Motor neuron (in vitro differentiated cells): Measurements from ENCODE around the gene UST. TPM values are rescaled to one million over a fixed set of nuclear protein-coding genes. Genes with fewer than 3 reads are reported as not detected.

ENCODE experiments used
- ATAC-seq, 8 experiments: fragments of 200-7000 bp; cut with Tn5 transposase; replicated peaks in 6 of 8; 2 replicates each; pipeline ENCODE4 v1.8.0; 2021; ENCODE audit warnings: mild to moderate bottlenecking in 8 of 8, moderate library complexity in 8 of 8
- H3K27ac ChIP-seq, 2 donors: fragments of 250-450 bp; sonication (Bioruptor Pico); 2 replicates each; pipeline ENCODE4 v1.9.0; 2021; ENCODE audit warnings: antibody characterized with exemption in 2 of 2, mild to moderate bottlenecking in 2 of 2, moderate library complexity in 1 of 2
- H3K4me1 ChIP-seq, 2 donors: fragments of 250-450 bp; sonication (Bioruptor Pico); replicated peaks in 1 of 2; 2 replicates each; pipeline ENCODE4 v1.6.1; 2021; ENCODE audit warnings: antibody characterized with exemption in 2 of 2, mild to moderate bottlenecking in 2 of 2, moderate library complexity in 1 of 2
- H3K4me3 ChIP-seq, 5 donors: fragments of 250-450 bp; sonication (Bioruptor Pico); 2 replicates each; pipeline ENCODE4 v1.9.0; 2021; ENCODE audit warnings: antibody characterized with exemption in 5 of 5, mild to moderate bottlenecking in 5 of 5, moderate library complexity in 4 of 5
- WGBS, 10 experiments: fragments of 450-650 bp; shearing (Covaris generic); methylation state at CpG; one replicate each; pipeline ENCODE4 v1.0.0; 2022; 5-methylcytosine and 5-hydroxymethylcytosine counted together
- in situ Hi-C, 9 experiments: fragments of 400-800 bp; cut with MboI; loops; one replicate each; pipeline ENCODE4 v1.15.0; 2021; ENCODE audit warnings: low sequenced_read_pairs in 9 of 9, low pct_unique_long_range_greater_than_20kb in 2 of 9; ENCODE audit not compliant: unreplicated experiment in 9 of 9
- total RNA-seq, 8 experiments: library from RNA; unstranded; fragments of 300-600 nt; gene quantifications; 2 replicates each; pipeline versions ENCODE4 v1.2.3 to v1.2.4, GENCODE V29; 2022

UST gene, protein sequence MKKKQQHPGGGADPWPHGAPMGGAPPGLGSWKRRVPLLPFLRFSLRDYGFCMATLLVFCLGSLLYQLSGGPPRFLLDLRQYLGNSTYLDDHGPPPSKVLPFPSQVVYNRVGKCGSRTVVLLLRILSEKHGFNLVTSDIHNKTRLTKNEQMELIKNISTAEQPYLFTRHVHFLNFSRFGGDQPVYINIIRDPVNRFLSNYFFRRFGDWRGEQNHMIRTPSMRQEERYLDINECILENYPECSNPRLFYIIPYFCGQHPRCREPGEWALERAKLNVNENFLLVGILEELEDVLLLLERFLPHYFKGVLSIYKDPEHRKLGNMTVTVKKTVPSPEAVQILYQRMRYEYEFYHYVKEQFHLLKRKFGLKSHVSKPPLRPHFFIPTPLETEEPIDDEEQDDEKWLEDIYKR
- 10 to 100 TPM in 2 of 8 experiments, 1 to 10 TPM in 6; 5.2 to 22.9 (median 7.8) TPM for total RNA-seq

DNA sequence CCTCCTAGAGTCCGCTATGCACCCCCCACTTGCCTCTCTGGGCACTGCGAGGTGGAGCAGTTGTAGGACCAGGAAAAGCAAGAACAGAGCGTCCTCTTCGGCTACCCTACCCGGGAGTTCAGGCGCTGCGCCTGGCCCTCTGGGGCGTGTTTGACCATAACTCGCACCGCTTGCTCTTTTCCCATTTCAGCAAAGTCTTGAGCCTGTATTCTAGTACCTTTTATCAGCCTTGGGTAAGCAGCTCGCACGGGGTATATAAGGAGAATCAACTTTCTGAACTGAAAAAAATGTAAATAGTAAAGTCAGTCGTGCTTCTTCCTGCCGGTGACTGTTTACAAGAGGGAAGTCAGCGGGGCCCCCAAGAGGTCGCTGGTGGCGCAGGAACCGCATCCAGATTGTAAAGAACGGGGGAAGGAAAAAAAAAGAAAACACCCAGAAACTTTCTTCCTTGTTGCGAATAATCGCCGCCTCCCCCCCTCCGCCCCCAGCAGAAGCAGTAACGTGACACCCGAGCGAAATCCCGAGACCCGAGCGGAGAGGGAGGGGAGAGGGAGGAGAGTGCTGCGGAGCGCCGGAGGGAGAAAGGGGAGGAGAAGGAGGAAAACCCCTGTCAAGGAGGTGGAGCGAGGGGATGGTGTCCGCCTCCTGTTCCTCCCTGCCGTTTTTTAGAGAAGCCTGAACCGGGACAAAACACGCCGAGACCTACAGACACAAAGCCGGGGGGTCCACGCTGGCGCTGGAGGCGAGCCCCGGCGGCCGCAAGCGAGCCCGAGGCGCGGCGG lies at the start of gene UST:
TSS of gene UST (plus strand) at position 668 of the 782 bp plus-strand sequence. CDS start 401 bp downstream, outside the sequence.
- WGBS, 10 experiments = 0 to 7% (median 3%) methylated on average over 1 to 24 of the region's 50 CpGs
- Histone ChIP-seq H3K4me1 (peaks cover 5 to 6% of the 10 kb centered on the region in 2 donors), H3K4me3 (peak within 1 kb of the TSS; percentile 61 to 82 (median 77)), H3K27ac (peak within 1 kb of the TSS in 1 of 2 donors; percentile 63)
- peak; percentile 58 to 86 (median 64) for ATAC-seq
- in situ Hi-C loops = loop anchor here in 4 of 9 experiments (5.0 to 25.0 kb wide), 5 partner anchors 159 to 216 kb away; no protein-coding TSS in a partner anchor

DNA sequence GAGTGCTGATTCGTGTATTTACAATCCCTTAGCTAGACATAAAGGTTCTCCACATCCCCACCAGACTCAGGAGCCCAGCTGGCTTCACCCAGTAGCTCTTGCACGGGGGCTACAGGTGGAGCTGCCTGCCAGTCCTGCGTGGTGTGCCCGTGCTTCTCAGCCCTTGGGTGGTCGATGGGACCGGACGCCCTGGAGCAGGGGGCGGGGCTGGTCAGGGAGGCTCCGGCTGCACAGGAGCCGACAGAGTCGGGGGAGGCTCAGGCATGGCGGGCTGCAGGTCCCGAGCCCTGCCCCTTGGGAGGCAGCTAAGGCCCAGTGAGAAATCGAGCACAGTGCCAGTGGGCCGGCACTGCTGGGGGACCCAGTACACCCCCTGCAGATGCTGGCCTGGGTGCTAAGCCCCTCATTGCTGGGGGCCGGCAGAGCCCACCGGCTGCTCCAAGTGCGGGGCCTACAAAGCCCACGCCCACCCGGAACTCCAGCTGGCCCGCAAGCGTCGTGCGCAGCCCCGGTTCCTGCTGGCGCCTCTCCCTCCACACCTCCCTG lies 48.9 kb upstream of the UST start:
- H3K27ac ChIP-seq = no peak overlapping the region
- WGBS, 10 experiments = 80 to 100% (median 93%) methylated on average over 1 to 3 of the region's 26 CpGs; no CpG with 5 or more reads in 5 of the 10 experiments
- H3K4me3 ChIP-seq = no peak overlapping the region
- no peaks in the 10 kb centered on the region for H3K4me1 ChIP-seq
- no peak for ATAC-seq
- in situ Hi-C loops = no loop called here

DNA sequence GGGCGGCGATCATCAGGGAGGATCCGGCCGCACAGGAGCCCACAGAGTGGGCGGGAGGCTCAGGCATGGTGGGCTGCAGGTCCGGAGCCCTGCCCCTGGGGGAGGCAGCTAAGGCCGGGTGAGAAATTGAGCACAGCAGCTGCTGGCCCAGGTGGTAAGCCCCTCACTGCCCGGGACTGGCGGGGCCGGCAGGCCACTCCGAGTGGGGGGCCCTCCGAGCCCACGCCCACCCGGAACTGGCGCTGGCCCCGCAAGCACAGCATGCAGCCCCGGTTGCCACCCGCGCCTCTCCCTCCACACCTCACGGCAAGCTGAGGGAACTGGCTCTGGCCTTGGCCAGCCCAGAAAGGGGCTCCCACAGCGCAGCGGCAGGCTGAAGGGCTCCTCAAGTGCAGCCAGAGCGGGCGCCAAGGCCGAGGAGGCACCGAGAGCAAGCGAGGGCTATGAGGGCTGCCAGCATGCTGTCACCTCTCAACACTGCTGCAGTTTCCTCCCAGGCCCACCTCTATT lies 48.1 kb upstream of the UST start:
- 100% methylated on average over 1 to 2 of the region's 27 CpGs; no CpG with 5 or more reads in 8 of the 10 experiments for WGBS, 10 experiments
- H3K27ac ChIP-seq = no peak overlapping the region
- H3K4me1 ChIP-seq = peaks cover 0 to 5% of the 10 kb centered on the region in 2 donors
- no peak overlapping the region for H3K4me3 ChIP-seq
- in situ Hi-C loops = no loop called here
- ATAC-seq = no peak

DNA sequence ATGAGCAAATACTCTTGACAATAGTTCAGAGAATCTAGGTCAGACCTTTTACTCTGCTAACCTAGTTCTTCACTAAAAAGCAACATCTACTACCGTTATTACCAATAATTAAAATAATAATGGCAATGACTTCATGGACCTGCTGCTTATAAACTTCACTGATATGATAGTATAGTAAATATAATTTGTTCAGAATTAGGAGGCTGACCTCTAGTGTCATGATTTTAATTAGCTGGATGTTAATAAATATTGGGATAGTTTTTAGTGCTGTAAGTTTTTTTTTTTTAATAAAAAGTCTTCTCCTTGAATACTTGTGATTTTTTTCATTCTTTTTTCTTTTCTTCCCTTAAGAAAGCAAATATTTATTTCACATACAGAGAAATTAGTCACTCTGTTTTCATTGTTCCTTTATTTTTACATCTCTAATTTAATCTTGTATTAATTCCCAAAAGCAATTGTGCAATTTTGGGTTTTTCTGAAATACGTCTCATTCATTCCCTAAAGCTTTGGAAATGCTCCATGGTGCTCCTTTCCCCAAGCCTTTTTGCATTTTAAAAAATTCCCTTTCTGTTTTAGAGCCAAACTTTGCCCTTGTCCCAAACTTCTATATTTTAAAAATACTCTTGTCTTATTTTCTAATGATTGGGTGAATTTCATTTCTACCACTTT lies 46.6 kb upstream of the UST start:
- peak in 1 of 8 experiments; percentile 15 for ATAC-seq
- in situ Hi-C loops = no loop called here
- H3K27ac ChIP-seq = no peak overlapping the region
- H3K4me1 ChIP-seq = peaks cover 0 to 11% of the 10 kb centered on the region in 2 donors
- WGBS, 10 experiments = 0 to 100% (median 82%) methylated on average over 1 to 2 of the region's 2 CpGs
- no peak overlapping the region for H3K4me3 ChIP-seq

DNA sequence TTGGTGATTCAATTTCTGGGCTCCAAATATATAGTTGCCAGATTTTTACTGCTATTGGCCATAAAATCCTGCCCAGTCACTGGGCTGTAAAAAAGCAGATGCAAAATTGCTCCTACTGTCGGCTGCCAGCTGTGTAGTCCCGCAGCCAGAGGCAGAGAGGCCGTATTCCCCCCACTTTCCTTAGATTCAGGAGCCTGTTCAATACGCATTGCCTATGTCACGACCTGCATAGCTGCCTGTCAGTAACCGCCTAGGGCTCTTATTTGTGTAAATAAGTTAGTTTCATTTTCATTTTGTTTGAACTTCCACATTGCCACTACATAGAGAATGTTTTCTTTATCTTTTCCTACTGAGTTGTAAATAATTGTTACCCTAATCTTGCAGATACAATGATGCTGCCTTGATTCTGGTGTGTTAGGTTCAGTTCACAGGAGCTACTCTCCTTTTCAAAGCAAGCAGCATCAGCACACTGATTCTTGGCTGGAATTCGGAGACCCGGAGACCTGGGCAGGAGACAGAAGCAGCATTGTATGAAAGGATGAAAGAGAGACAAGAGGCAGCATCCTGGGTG lies 46.0 kb upstream of the UST start:
- WGBS, 10 experiments = 0 to 64% (median 41%) methylated on average over 2 to 8 of the region's 8 CpGs
- ATAC-seq = peak in 6 of 8 experiments; percentile 41 to 97 (median 76)
- Histone ChIP-seq H3K4me1 (peaks cover 0 to 11% of the 10 kb centered on the region in 2 donors), H3K4me3 (no peak overlapping the region), H3K27ac (no peak overlapping the region)
- in situ Hi-C loops = no loop called here

DNA sequence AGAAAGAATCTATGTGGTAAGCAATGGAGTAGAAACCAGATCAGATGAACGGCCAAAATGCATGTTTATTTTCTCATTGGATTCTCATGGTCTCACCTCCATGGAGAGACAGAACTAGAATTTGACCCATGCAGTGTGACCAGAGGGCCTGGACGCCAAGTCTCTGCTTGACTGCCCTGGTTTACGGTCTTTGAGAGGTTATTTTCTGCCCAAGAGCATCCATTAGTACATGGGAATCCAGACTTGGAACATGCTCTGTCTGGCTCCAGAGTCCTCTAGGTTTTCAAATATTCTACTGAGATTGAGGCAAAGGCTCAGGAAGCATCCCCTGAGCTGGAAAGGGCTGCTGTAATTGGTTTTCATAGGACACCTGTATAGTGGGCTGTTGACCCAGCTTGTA lies 45.5 kb upstream of the UST start:
- Histone ChIP-seq H3K27ac (no peak overlapping the region), H3K4me1 (peaks cover 0 to 11% of the 10 kb centered on the region in 2 donors), H3K4me3 (no peak overlapping the region)
- no peak for ATAC-seq
- in situ Hi-C loops = no loop called here
- WGBS, 10 experiments = 47 to 94% (median 86%) methylated on average over 1 to 3 of the region's 3 CpGs; no CpG with 5 or more reads in 5 of the 10 experiments

DNA sequence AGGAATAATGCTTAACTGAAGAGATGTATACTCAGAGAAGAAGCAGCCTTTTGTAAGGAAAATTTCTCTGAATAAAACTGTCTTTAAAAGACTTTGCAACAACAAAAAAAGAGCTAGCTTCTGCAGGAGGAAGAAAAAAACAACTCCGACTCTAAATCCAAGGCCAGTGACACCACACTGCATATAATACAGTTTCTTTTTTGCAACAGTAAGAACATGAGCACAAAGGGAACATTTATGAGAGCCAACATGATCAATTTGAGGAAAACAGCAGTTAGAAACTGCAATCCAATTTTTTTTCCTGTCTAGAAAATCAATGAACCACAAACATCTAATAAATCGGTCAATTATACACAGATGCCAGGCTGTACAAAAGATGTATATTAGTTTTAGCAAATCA lies 42.9 kb upstream of the UST start:
- peaks cover 0 to 11% of the 10 kb centered on the region in 2 donors for H3K4me1 ChIP-seq
- in situ Hi-C loops = no loop called here
- H3K4me3 ChIP-seq = no peak overlapping the region
- peak in 3 of 8 experiments; percentile 33 to 50 (median 48) for ATAC-seq
- 0 to 100% (median 82%) methylated on average over 1 to 2 of the region's 2 CpGs for WGBS, 10 experiments
- H3K27ac ChIP-seq = no peak overlapping the region

DNA sequence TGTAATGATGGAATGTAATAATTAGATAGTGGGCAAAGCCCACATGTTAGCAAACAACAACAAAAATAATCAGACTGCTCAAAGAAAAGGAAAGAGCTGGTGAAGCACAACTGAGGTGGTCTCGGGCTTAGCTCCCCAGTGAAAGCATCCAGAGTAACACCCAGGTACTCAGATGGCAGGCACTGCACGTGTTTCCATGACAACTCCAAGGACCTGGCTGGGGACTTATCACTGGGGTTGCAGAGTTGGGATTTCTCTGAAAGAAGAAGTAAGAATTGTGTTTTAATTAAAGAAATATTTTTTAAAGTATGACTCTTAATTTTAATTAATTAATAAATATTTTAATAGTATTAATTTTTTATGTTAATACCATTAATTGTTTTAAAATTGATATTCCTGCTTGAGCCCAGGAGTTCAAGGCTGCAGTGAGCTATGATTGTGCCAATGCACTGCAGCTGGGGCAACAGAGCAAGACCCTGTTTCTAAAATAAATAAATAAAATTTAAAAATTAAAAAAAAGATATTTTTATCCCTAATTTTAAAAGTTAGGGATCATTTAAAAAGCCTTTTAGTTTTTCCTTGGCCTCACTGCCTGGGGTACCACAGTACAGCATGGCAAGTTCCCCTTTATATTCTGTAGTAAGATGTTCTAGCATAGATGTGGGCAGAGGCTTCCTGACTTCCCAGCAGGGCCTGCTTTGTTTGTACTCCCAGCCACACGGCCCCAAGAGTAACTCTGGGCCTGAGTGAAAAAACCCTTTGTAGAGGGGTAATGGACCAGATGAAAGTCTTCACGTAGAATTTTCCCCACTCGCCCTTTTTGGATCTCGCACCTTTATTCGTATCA lies 42.2 kb upstream of the UST start:
- in situ Hi-C loops = no loop called here
- 57 to 95% (median 73%) methylated on average over 2 to 7 of the region's 7 CpGs; no CpG with 5 or more reads in 2 of the 10 experiments for WGBS, 10 experiments
- Histone ChIP-seq H3K27ac (no peak overlapping the region), H3K4me1 (peaks cover 0 to 11% of the 10 kb centered on the region in 2 donors), H3K4me3 (no peak overlapping the region)
- ATAC-seq = peak in 3 of 8 experiments; percentile 20 to 34 (median 22)

DNA sequence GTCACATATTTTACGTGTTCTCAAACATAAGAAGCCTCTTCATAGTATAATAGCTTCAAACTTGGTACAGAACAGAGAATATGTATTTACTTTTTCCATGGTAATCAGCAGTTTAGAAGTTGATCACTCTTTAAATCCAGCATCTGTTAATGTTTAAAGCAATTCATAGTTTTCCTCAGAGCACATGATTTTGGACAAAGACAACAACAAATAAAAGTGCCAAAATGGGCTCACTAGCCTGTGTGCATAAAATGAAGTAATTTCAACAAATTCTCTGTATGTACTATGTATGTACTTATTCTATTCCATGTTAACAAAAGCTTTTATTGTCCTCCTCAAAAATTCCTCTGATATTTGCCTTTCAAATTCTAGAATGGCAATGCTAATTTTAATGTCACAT lies 38.1 kb upstream of the UST start:
- Histone ChIP-seq H3K4me3 (no peak overlapping the region), H3K4me1 (peaks cover 0 to 6% of the 10 kb centered on the region in 2 donors), H3K27ac (no peak overlapping the region)
- in situ Hi-C loops = no loop called here
- 0 to 100% (median 92%) methylated on average over 1 of the region's 1 CpG; no CpG with 5 or more reads in 4 of the 10 experiments for WGBS, 10 experiments
- ATAC-seq = no peak

DNA sequence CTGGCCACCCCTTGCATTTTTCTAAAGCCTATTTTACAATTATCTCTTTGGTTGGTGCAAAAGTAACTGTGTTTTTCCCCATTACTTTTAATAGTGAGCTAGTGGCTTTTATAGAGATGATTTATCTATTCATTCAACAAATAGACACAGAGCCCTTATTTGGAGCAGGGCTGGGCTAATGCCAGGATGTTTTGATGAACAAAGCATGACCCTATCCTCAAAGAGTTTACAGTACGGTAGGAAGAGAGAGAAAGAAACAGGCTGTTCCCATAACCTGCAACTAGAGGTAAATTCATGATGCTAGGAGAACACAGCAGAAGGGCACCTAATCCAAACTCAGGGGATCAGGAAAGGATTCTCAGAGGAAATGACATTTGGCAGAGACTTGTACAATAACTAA lies 37.3 kb upstream of the UST start:
- no peak overlapping the region for H3K27ac ChIP-seq
- H3K4me3 ChIP-seq = no peak overlapping the region
- 86 to 100% (median 100%) methylated on average over 1 of the region's 1 CpG; no CpG with 5 or more reads in 5 of the 10 experiments for WGBS, 10 experiments
- no peak for ATAC-seq
- in situ Hi-C loops = no loop called here
- no peaks in the 10 kb centered on the region for H3K4me1 ChIP-seq

DNA sequence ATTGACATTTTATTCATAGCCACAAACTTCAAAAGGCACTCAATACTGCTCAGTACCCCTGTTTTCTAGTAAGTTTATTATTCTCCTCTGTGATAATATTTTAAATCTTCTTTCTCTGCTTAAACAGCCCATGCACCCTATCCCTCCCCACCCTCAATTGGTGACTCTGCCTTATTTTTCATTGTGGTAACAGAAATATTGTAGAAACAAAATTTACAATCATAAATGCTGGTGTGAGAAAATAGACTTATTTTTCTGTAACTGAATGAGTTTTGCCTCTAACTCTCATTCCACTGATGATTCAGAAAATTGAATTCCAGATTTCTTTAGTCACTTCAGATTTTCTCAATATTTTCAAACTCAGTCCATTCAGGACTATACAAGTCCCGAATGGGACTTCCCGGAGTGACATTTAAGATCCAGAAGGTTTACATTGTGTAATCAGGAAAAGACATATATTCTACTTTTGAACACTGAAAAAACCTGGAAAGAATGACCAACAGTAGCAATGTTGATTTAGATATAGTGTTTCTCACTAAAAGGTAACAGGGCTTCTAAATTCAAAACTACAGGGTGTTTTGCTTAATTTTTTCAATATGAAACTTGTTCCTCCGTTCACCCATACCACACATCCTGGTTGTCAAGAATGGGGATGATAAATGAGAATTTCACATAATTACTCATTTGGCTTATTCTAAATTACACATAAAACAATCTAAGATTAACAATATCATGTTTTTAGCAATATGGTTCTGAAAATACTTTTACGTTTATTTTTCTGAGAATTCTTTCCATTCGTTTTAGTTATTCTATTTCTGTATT lies 34.8 kb upstream of the UST start:
- WGBS, 10 experiments = 43 to 99% (median 92%) methylated on average over 3 to 5 of the region's 5 CpGs
- ATAC-seq = no peak
- in situ Hi-C loops = no loop called here
- Histone ChIP-seq H3K4me3 (no peak overlapping the region), H3K4me1 (no peaks in the 10 kb centered on the region), H3K27ac (no peak overlapping the region)
